Measurements from ENCODE around the gene CORO1C.

The CORO1C gene

DNA sequence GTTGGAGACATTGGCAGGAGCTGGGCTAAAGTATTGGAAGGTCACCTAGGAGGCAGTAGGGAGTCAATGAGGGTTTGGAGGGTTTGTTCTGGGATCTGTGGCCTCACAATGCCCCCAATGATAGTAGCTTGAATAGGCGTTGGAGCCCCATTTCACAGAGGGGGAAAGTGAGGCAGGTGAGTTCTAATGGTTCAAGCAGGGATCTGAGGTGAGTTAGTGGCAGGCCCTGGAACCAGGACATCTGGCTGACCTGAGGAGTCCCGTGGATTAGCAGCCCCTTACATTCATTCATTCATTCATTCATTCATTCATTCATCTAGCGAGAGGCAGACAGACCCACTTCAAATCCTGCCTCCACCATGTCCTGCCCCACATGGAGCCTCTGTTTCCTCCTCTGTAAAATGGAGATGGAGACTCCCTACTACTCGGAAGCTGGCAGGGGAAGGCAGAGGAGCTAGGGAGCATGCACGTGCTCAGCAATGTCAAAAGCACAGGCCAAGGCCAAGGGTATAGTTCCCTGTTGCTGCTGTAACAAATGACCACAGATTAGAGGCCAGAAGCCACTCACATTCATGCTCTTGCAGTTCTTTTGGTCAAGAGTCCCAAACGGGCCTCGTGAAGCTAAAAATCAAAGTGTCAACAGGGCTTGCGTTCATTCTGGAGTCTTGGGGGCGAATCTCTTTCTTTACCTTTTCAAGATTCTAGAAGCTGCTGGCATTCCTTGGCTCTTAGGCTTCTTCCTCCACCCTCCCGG lies 131.2 kb downstream of the CORO1C start:
- no peak for DNase-seq (ENCODE audit: low read depth)
- H3K4me3 ChIP-seq (ENCODE audit: low read depth, low read length) = no peak overlapping the region
- TF ChIP-seq, protein P1, sequence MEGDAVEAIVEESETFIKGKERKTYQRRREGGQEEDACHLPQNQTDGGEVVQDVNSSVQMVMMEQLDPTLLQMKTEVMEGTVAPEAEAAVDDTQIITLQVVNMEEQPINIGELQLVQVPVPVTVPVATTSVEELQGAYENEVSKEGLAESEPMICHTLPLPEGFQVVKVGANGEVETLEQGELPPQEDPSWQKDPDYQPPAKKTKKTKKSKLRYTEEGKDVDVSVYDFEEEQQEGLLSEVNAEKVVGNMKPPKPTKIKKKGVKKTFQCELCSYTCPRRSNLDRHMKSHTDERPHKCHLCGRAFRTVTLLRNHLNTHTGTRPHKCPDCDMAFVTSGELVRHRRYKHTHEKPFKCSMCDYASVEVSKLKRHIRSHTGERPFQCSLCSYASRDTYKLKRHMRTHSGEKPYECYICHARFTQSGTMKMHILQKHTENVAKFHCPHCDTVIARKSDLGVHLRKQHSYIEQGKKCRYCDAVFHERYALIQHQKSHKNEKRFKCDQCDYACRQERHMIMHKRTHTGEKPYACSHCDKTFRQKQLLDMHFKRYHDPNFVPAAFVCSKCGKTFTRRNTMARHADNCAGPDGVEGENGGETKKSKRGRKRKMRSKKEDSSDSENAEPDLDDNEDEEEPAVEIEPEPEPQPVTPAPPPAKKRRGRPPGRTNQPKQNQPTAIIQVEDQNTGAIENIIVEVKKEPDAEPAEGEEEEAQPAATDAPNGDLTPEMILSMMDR (IDR thresholded peaks at IDR 0.05; ENCODE audit: low read depth, low read length, missing control alignments) = no peak
- in situ Hi-C loops (cut with HindIII; ENCODE audit: low sequenced_read_pairs) = no loop called here

DNA sequence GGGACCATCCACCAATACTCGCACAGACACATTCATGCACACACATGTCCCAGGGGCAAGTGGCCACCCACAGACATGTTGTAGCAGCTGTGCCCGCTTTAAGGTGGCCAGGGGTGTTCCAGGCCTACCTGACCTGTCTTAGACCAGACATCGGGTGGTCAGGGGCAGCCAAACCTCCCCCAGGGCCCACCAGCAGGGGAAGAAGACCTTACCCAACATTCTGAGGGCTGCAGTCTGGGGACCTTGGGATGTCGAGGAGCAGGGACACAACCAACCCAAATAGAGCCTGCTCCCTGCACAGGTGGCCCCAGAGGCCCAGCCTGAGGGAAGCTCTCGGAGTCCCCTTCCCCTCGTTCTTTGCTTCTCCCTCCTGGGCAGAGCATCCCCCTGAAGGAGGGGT lies 131.8 kb downstream of the CORO1C start:
- TF ChIP-seq, protein P1 (IDR thresholded peaks at IDR 0.05; ENCODE audit: low read depth, low read length, missing control alignments) = no peak
- DNase-seq (ENCODE audit: low read depth) = no peak
- in situ Hi-C loops (cut with HindIII; ENCODE audit: low sequenced_read_pairs) = no loop called here
- H3K4me3 ChIP-seq (ENCODE audit: low read depth, low read length) = no peak overlapping the region

DNA sequence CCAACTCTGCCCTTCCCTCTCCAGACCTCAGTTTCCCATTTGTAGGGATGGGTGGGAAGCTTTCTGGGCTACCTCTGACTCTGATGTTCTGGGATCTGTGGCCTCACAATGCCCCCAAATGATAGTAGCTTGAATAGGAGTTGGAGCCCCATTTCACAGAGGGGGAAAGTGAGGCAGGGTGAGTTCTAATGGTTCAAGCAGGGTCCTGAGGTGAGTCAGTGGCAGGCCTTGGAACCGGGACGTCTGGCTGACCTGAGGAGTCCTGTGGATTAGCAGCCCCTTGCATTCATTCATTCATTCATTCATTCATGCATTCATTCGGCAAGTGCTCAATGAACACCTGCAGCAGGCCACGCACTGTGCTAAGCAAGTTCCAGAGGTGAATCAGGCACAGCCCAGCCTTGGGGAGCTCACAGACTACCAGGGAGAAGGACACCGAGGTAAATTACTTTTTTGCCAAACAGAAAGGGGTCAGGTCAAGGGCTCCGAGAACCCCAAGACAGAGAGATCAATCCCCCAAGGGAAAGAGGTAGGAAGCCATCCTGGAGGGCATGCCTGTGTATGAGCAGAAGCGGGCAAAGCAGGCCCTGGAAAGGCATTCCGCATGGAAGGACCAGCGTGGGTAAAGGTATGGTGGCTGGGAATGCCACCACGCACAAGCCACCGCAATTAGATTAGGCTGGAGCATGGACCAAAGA lies 132.6 kb downstream of the CORO1C start:
- H3K4me3 ChIP-seq (ENCODE audit: low read depth, low read length) = no peak overlapping the region
- in situ Hi-C loops (cut with HindIII; ENCODE audit: low sequenced_read_pairs) = no loop called here
- no peak for DNase-seq (ENCODE audit: low read depth)
- TF ChIP-seq, protein P1 (IDR thresholded peaks at IDR 0.05; ENCODE audit: low read depth, low read length, missing control alignments) = no peak

DNA sequence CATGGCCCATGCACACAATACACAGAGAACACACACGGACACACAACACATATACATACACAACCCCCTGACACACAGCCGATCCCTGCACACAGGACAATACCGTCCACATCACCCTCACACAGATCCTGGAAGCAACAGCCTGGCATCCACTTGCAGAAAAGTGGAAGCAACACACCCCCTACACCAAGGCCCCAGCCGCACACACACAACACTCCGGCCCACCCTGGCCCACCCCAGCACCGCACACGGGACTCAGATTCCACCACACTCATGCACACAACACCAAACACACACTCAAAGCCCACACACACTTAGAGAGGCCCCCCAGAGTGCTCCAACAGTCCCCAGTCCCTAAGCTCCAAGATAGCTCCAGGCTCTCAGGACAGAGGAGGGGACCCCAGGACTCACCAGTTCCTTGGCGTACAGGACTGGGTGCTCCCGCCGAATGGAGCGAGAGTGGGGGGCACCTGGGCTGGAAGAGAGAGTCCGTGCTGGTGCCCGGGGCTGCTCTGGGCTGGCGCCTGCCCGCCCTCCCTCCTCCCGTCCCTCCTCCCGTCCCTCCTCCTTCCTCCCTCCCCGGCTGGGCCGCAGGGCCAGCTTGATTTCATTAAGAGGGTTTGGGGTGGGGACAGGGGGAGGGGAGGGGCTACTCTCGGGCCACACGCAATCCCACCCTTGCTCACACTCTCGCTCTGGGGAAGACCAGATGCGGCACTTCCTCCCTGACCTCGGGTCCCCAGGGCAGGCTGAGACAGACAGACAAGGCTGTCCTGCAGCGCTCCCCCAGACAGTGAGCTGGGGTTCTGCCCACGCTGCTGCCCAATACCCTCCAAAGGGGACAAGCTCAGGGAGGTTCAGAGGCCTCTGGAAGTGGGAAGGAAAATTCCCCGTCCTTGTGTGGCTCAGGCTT lies 133.5 kb downstream of the CORO1C start, which contains the start of gene TMEM119:
TSS of gene TMEM119 (minus strand) at position 526 of the 913 bp plus-strand sequence. CDS start 5,701 bp downstream, outside the sequence.
- in situ Hi-C loops (cut with HindIII; ENCODE audit: low sequenced_read_pairs) = no loop called here
- H3K4me3 ChIP-seq (ENCODE audit: low read depth, low read length) = peak within 1 kb of the TSS; percentile 34
- TF ChIP-seq, protein P1 (IDR thresholded peaks at IDR 0.05; ENCODE audit: low read depth, low read length, missing control alignments) = no peak
- DNase-seq (ENCODE audit: low read depth) = no peak

DNA sequence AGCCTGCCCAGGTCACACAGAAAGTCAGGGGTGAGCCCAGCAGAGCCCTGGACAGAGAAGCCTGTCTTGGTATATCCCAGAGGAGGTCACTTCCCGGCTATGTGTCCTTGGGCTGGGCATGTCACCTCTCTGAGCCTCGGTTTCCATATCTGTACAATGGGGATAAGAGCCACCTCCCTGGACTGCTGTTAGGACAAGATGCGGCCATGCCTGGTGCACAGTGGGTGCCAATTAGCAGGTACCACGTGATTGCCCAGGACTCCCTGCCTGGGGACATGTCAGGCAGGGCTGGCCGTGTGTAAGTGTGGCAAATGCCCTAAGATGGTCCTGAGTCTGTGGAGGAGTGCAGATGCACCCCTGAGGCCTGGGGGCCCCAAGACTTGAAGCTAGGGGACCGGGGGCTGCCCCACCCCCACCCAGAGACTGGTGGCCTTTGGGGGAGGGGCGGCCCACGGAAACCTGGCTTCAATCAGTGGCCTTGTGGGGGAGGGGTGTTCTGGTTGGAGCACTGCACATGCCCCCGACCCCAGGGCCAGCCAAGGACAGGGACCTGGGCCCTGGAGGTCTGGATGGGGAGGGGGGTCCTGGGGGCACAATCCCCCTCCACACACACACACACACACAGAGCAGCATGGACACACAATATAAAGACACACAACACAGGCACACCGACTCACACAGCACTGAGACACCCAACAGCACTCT lies 134.3 kb downstream of the CORO1C start:
- no peak for DNase-seq (ENCODE audit: low read depth)
- H3K4me3 ChIP-seq (ENCODE audit: low read depth, low read length) = peak overlapping the region; percentile 34
- in situ Hi-C loops (cut with HindIII; ENCODE audit: low sequenced_read_pairs) = no loop called here
- TF ChIP-seq, protein P1 (IDR thresholded peaks at IDR 0.05; ENCODE audit: low read depth, low read length, missing control alignments) = no peak
